H1 (cell line): ENCODE results near the gene TMEM266. TPM values are rescaled to one million over a fixed set of nuclear protein-coding genes. Genes with fewer than 3 reads are reported as not detected.

Experiments
- CEBPB ChIP-seq: IDR thresholded peaks from 2 replicates; pipeline ENCODE4 v1.6.1; 2012; ENCODE audit warnings: low read depth, low read length
- CHD1 ChIP-seq: IDR thresholded peaks from 2 replicates; pipeline ENCODE4 v1.6.1; 2012; ENCODE audit warnings: low read depth, low read length, improper control_type of control experiment
- EP300 ChIP-seq, 2 experiments: IDR thresholded peaks; 1 replicate in 1 of 2; 2 replicates in 1 of 2; pipeline ENCODE4 v1.6.1; 2011 to 2012; ENCODE audit warnings: low read depth in 2 of 2, low read length in 2 of 2, mild to moderate bottlenecking in 2 of 2, borderline replicate concordance in 1 of 2, inconsistent platforms in 1 of 2, moderate library complexity in 1 of 2
- RFX5 ChIP-seq: IDR thresholded peaks from 2 replicates; pipeline ENCODE4 v1.6.1; 2011; ENCODE audit warnings: low read depth, low read length, improper control_type of control experiment, borderline replicate concordance
- SIN3A ChIP-seq, 2 experiments: IDR thresholded peaks in 1 of 2; conservative IDR thresholded peaks in 1 of 2; 2 replicates each; pipeline ENCODE4 v1.6.1; 2011 to 2012; ENCODE audit warnings: low read length in 2 of 2, improper control_type of control experiment in 1 of 2, low read depth in 1 of 2, mild to moderate bottlenecking in 1 of 2
- TAF1 ChIP-seq: IDR thresholded peaks from 2 replicates; pipeline ENCODE4 v1.6.1; 2011; ENCODE audit warnings: mild to moderate bottlenecking, low read depth, low read length
- TAF7 ChIP-seq: optimal IDR thresholded peaks from 2 replicates; pipeline ENCODE3; 2011; ENCODE audit warnings: low read depth, mild to moderate bottlenecking, inconsistent platforms, low read length, moderate library complexity, borderline replicate concordance
- polyA plus RNA-seq, 7 experiments: library from polyadenylated mRNA; depleted of rRNA in 3 of 7; stranded (reverse) in 5 of 7; unstranded in 2 of 7; fragments of >200 nt in 5 of 7; fragments of 200-250 nt in 2 of 7; gene quantifications; 1 replicate in 5 of 7; 2 replicates in 1 of 7; 4 replicates in 1 of 7; pipeline versions ENCODE4 v1.2.1 to v1.2.3, GENCODE V29; 2011 to 2013; ENCODE audit warnings: missing spikeins in 2 of 7, mixed read lengths in 2 of 7
- total RNA-seq: library from RNA; stranded (reverse); fragmentation: NEBNext Ultra II Directional; extraction: Animal tissue kit (Norgen Biotek cat#: 25700); gene quantifications from 2 replicates; pipeline ENCODE4 v1.2.1, GENCODE V29; 2021
- TF ChIP-seq, protein P1 (sequence below): IDR thresholded peaks from 2 replicates; pipeline ENCODE4 v1.6.1; 2012; ENCODE audit warnings: inconsistent platforms

Gene TMEM266
- total and polyA plus RNA-seq, 2 of the 8 experiments (the other 6 are each of a cell fraction or from before 2014, with no cell fraction given), result 2.6 TPM

DNA sequence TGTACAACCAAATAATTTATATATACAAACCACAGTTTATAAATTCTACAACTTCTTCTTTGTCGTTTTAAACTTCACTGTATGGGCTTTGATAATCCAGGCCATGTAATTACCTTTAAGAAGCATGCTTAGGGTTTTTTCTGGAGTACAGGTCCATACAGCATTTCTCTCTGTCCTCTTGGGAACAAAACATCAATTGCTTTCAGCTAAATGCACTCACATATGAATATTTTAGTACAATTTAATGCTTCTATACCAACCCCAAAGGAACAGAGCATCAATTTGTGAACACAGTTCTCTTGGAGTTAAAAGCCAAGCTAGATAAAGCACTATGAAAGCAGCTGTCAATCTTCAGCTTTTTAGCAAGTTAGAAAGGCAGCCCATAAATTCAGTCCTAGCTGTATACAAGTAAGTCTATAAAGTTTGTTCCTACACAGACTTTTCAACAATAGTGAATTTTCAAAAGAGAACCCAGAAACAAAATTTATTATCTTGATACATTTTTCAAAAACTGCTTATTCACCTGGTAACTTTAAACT lies 185.4 kb downstream of the TMEM266 start (continued):
- no peak for TF ChIP-seq CHD1
- TF ChIP-seq TAF1, result no peak
- TF ChIP-seq SIN3A (conservative IDR thresholded peaks at IDR 0.05 in 1 of 2, IDR thresholded peaks at IDR 0.05 in 1 of 2; ENCODE audit: low read depth in 1 of 2, low read length in 2 of 2), result no peak
- TF ChIP-seq, protein P1, sequence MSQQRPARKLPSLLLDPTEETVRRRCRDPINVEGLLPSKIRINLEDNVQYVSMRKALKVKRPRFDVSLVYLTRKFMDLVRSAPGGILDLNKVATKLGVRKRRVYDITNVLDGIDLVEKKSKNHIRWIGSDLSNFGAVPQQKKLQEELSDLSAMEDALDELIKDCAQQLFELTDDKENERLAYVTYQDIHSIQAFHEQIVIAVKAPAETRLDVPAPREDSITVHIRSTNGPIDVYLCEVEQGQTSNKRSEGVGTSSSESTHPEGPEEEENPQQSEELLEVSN, result no peak
- TF ChIP-seq TAF7, result no peak
- no peak for TF ChIP-seq RFX5
- TF ChIP-seq EP300 (IDR thresholded peaks at IDR 0.05; ENCODE audit: borderline replicate concordance in 1 of 2, low read depth in 2 of 2, low read length in 2 of 2), result no peak
- TF ChIP-seq CEBPB, result no peak
